Daoy (cell line): Measurements from ENCODE around the gene ASB1. TPM values are rescaled to one million over a fixed set of nuclear protein-coding genes. Genes with fewer than 3 reads are reported as not detected.

Experiments used
- DNase-seq: peaks from one replicate; pipeline ENCODE4 v3.0.0-alpha.2; 2015; ENCODE audit warnings: low read depth
- total RNA-seq: library from RNA; depleted of rRNA; stranded (reverse); fragments of >200 nt; shearing (Covaris generic); gene quantifications from 2 replicates; pipeline ENCODE4 v1.2.3, GENCODE V29; 2014; rRNA removed

The ASB1 gene
- total RNA-seq, 1 experiment from 2014 or later, result 33.7 TPM

- no peak for DNase-seq
Observed at GRCh38 chr2:238494573-238494961, 67.8 kb downstream of the ASB1 start.

- no peak for DNase-seq
Observed at GRCh38 chr2:238495422-238495821, 68.7 kb downstream of the ASB1 start.

GRCh38 chr2:238496756-238497609 is 70.3 kb downstream of the ASB1 start:
- no peak for DNase-seq

- no peak for DNase-seq
Observed at GRCh38 chr2:238497610-238498005, 70.9 kb downstream of the ASB1 start.

GRCh38 chr2:238498188-238498587 is 71.5 kb downstream of the ASB1 start:
- no peak for DNase-seq

GRCh38 chr2:238498691-238499295 is 72.1 kb downstream of the ASB1 start:
- no peak for DNase-seq

- peak; percentile 89 for DNase-seq
Observed at GRCh38 chr2:238499731-238500580, 73.2 kb downstream of the ASB1 start.

GRCh38 chr2:238501311-238501710 is 74.6 kb downstream of the ASB1 start:
- no peak for DNase-seq

Other genes starting within 250 kb of the ASB1 start
- gene ILKAP, start 223.2 kb upstream of the ASB1 start, total RNA-seq, result 27.9 and 29.5 TPM in 2 replicates
- 9.8 and 13.1 TPM in 2 replicates for gene HES6, start 186.9 kb upstream of the ASB1 start, total RNA-seq
- gene PER2, start 138.3 kb upstream of the ASB1 start, total RNA-seq, result 1.7 and 3.3 TPM in 2 replicates
- gene TRAF3IP1, start 106.4 kb upstream of the ASB1 start, total RNA-seq, result 4.1 and 7.0 TPM in 2 replicates